ENCODE measurements around the gene MKI67.

The MKI67 gene

GRCh38 chr10:128069351-128070051 is 56.7 kb downstream of the MKI67 start:
- no peak overlapping the region for H3K4me3 ChIP-seq (ENCODE audit: low read length)
- no peaks in the 10 kb centered on the region for H3K9me3 ChIP-seq (ENCODE audit: control insufficient read depth, low read length)
- H3K27me3 ChIP-seq (replicated peaks; ENCODE audit: control insufficient read depth, insufficient read depth, low read length), result no peaks in the 10 kb centered on the region
- H3K4me1 ChIP-seq (ENCODE audit: control insufficient read depth, insufficient read depth, low read length), result peaks cover 7% of the 10 kb centered on the region
- H3K36me3 ChIP-seq (ENCODE audit: control insufficient read depth, insufficient read depth, low read length, severe bottlenecking), result no peaks in the 10 kb centered on the region
- H3K9ac ChIP-seq (ENCODE audit: low read length), result no peak overlapping the region
- peak; percentile 86 for DNase-seq (ENCODE audit: low read depth)

GRCh38 chr10:128068398-128069285 is 57.6 kb downstream of the MKI67 start:
- H3K27me3 ChIP-seq (replicated peaks; ENCODE audit: control insufficient read depth, insufficient read depth, low read length), result no peaks in the 10 kb centered on the region
- H3K9ac ChIP-seq (ENCODE audit: low read length), result no peak overlapping the region
- DNase-seq (ENCODE audit: low read depth), result no peak
- H3K4me3 ChIP-seq (ENCODE audit: low read length), result no peak overlapping the region
- no peaks in the 10 kb centered on the region for H3K36me3 ChIP-seq (ENCODE audit: control insufficient read depth, insufficient read depth, low read length, severe bottlenecking)
- H3K4me1 ChIP-seq (ENCODE audit: control insufficient read depth, insufficient read depth, low read length), result peaks cover 15% of the 10 kb centered on the region
- no peaks in the 10 kb centered on the region for H3K9me3 ChIP-seq (ENCODE audit: control insufficient read depth, low read length)

GRCh38 chr10:128067691-128068397 is 58.4 kb downstream of the MKI67 start:
- no peak overlapping the region for H3K4me3 ChIP-seq (ENCODE audit: low read length)
- H3K9me3 ChIP-seq (ENCODE audit: control insufficient read depth, low read length), result no peaks in the 10 kb centered on the region
- no peaks in the 10 kb centered on the region for H3K36me3 ChIP-seq (ENCODE audit: control insufficient read depth, insufficient read depth, low read length, severe bottlenecking)
- no peak for DNase-seq (ENCODE audit: low read depth)
- no peak overlapping the region for H3K9ac ChIP-seq (ENCODE audit: low read length)
- no peaks in the 10 kb centered on the region for H3K27me3 ChIP-seq (replicated peaks; ENCODE audit: control insufficient read depth, insufficient read depth, low read length)
- H3K4me1 ChIP-seq (ENCODE audit: control insufficient read depth, insufficient read depth, low read length), result peaks cover 15% of the 10 kb centered on the region

- peaks cover 15% of the 10 kb centered on the region for H3K4me1 ChIP-seq (ENCODE audit: control insufficient read depth, insufficient read depth, low read length)
- no peak for DNase-seq (ENCODE audit: low read depth)
- no peak overlapping the region for H3K4me3 ChIP-seq (ENCODE audit: low read length)
- H3K27me3 ChIP-seq (replicated peaks; ENCODE audit: control insufficient read depth, insufficient read depth, low read length), result no peaks in the 10 kb centered on the region
- H3K9me3 ChIP-seq (ENCODE audit: control insufficient read depth, low read length), result no peaks in the 10 kb centered on the region
- no peak overlapping the region for H3K9ac ChIP-seq (ENCODE audit: low read length)
- H3K36me3 ChIP-seq (ENCODE audit: control insufficient read depth, insufficient read depth, low read length, severe bottlenecking), result no peaks in the 10 kb centered on the region
Observed at GRCh38 chr10:128066870-128067382, 59.3 kb downstream of the MKI67 start.

GRCh38 chr10:128065881-128066534 is 60.2 kb downstream of the MKI67 start:
- no peak overlapping the region for H3K9ac ChIP-seq (ENCODE audit: low read length)
- peaks cover 15% of the 10 kb centered on the region for H3K4me1 ChIP-seq (ENCODE audit: control insufficient read depth, insufficient read depth, low read length)
- no peak overlapping the region for H3K4me3 ChIP-seq (ENCODE audit: low read length)
- no peaks in the 10 kb centered on the region for H3K36me3 ChIP-seq (ENCODE audit: control insufficient read depth, insufficient read depth, low read length, severe bottlenecking)
- no peak for DNase-seq (ENCODE audit: low read depth)
- no peaks in the 10 kb centered on the region for H3K27me3 ChIP-seq (replicated peaks; ENCODE audit: control insufficient read depth, insufficient read depth, low read length)
- no peaks in the 10 kb centered on the region for H3K9me3 ChIP-seq (ENCODE audit: control insufficient read depth, low read length)

GRCh38 chr10:128064970-128065580 is 61.1 kb downstream of the MKI67 start:
- no peaks in the 10 kb centered on the region for H3K36me3 ChIP-seq (ENCODE audit: control insufficient read depth, insufficient read depth, low read length, severe bottlenecking)
- H3K9me3 ChIP-seq (ENCODE audit: control insufficient read depth, low read length), result no peaks in the 10 kb centered on the region
- peaks cover 15% of the 10 kb centered on the region for H3K4me1 ChIP-seq (ENCODE audit: control insufficient read depth, insufficient read depth, low read length)
- H3K4me3 ChIP-seq (ENCODE audit: low read length), result no peak overlapping the region
- DNase-seq (ENCODE audit: low read depth), result no peak
- H3K9ac ChIP-seq (ENCODE audit: low read length), result no peak overlapping the region
- H3K27me3 ChIP-seq (replicated peaks; ENCODE audit: control insufficient read depth, insufficient read depth, low read length), result no peaks in the 10 kb centered on the region

- Histone ChIP-seq H3K9ac (ENCODE audit: low read length) (peak overlapping the region; percentile 26), H3K27me3 (replicated peaks; ENCODE audit: control insufficient read depth, insufficient read depth, low read length) (no peaks in the 10 kb centered on the region), H3K4me3 (ENCODE audit: low read length) (peak overlapping the region; percentile 6), H3K36me3 (ENCODE audit: control insufficient read depth, insufficient read depth, low read length, severe bottlenecking) (no peaks in the 10 kb centered on the region), H3K9me3 (ENCODE audit: control insufficient read depth, low read length) (no peaks in the 10 kb centered on the region), H3K4me1 (ENCODE audit: control insufficient read depth, insufficient read depth, low read length) (peaks cover 15% of the 10 kb centered on the region)
- DNase-seq (ENCODE audit: low read depth), result peak; percentile 42
Observed at GRCh38 chr10:128064108-128064969, 61.9 kb downstream of the MKI67 start.

GRCh38 chr10:128063736-128064107 is 62.5 kb downstream of the MKI67 start:
- H3K36me3 ChIP-seq (ENCODE audit: control insufficient read depth, insufficient read depth, low read length, severe bottlenecking), result no peaks in the 10 kb centered on the region
- no peaks in the 10 kb centered on the region for H3K9me3 ChIP-seq (ENCODE audit: control insufficient read depth, low read length)
- no peak overlapping the region for H3K4me3 ChIP-seq (ENCODE audit: low read length)
- peaks cover 15% of the 10 kb centered on the region for H3K4me1 ChIP-seq (ENCODE audit: control insufficient read depth, insufficient read depth, low read length)
- H3K9ac ChIP-seq (ENCODE audit: low read length), result no peak overlapping the region
- no peaks in the 10 kb centered on the region for H3K27me3 ChIP-seq (replicated peaks; ENCODE audit: control insufficient read depth, insufficient read depth, low read length)
- DNase-seq (ENCODE audit: low read depth), result no peak

- Histone ChIP-seq H3K27me3 (replicated peaks; ENCODE audit: control insufficient read depth, insufficient read depth, low read length) (no peaks in the 10 kb centered on the region), H3K4me3 (ENCODE audit: low read length) (no peak overlapping the region), H3K9ac (ENCODE audit: low read length) (no peak overlapping the region), H3K36me3 (ENCODE audit: control insufficient read depth, insufficient read depth, low read length, severe bottlenecking) (no peaks in the 10 kb centered on the region), H3K4me1 (ENCODE audit: control insufficient read depth, insufficient read depth, low read length) (peaks cover 15% of the 10 kb centered on the region), H3K9me3 (ENCODE audit: control insufficient read depth, low read length) (no peaks in the 10 kb centered on the region)
- no peak for DNase-seq (ENCODE audit: low read depth)
Observed at GRCh38 chr10:128062881-128063563, 63.2 kb downstream of the MKI67 start.

Data from adipocyte (in vitro differentiated cells).